Measurements from ENCODE around the gene HCFC2.

The HCFC2 gene

DNA sequence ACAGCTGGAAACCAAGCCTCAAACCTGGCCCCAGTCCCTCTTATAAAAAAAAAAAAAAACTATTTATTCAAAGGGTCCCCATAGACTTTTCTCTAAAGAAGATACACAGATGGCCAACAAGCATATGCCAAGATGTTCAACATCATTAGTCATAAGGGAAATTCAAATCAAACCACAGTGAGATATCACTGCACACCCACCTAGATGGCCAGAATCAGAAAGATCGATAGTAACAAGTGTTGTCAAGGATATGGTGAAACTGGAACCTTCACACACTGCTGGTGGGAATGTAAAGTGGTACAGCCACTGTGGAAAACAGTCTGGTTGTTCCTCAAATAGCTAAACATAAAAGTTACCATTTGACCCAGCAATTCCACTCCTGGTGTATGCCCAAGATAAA is 79.6 kb downstream of the HCFC2 start:
- H3K4me3 ChIP-seq (ENCODE audit: low read depth, low read length): no peak overlapping the region
- TF ChIP-seq, protein P1, sequence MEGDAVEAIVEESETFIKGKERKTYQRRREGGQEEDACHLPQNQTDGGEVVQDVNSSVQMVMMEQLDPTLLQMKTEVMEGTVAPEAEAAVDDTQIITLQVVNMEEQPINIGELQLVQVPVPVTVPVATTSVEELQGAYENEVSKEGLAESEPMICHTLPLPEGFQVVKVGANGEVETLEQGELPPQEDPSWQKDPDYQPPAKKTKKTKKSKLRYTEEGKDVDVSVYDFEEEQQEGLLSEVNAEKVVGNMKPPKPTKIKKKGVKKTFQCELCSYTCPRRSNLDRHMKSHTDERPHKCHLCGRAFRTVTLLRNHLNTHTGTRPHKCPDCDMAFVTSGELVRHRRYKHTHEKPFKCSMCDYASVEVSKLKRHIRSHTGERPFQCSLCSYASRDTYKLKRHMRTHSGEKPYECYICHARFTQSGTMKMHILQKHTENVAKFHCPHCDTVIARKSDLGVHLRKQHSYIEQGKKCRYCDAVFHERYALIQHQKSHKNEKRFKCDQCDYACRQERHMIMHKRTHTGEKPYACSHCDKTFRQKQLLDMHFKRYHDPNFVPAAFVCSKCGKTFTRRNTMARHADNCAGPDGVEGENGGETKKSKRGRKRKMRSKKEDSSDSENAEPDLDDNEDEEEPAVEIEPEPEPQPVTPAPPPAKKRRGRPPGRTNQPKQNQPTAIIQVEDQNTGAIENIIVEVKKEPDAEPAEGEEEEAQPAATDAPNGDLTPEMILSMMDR (IDR thresholded peaks at IDR 0.05; ENCODE audit: low read depth, low read length): no peak

DNA sequence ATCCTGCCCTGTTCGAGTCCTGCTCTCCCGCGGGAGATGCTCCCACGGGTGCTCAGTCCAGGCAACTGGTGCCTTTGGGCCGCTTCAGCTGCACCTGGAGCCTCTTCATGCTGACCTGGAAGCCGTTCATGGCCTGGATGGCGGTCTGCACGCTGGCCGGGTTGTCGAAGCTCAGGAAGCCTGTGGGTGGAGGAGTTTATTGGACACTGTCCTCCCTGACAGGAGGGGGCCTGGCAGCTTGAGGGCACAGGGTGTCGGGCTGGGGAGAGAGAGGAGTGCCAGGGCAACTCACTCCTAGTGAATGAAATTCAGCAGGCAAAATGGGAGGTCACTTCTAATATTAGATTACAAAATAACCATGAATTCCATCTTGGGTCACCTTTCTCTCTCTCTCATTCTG is 83.0 kb downstream of the HCFC2 start:
- no peak overlapping the region for H3K4me3 ChIP-seq (ENCODE audit: low read depth, low read length)
- TF ChIP-seq, protein P1 (IDR thresholded peaks at IDR 0.05; ENCODE audit: low read depth, low read length): no peak

DNA sequence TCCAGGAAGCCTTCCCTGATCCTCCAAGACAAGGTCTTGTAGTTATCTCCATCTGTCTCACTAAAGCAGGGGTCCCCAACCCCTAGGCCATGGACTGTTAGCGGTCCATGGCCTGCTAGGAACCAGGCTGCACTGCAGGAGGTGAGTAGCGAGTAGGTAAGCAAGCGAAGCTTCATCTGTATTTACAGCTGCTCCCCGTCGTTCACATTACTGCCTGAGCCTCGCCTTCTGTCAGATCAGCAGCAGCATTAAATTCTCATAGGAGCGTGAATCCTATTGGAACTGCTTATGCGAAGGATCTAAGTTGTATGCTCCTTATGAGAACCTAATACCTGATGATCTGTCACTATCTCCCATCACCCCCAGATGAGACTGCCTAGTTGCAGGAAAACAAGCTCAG is 86.1 kb downstream of the HCFC2 start:
- H3K4me3 ChIP-seq (ENCODE audit: low read depth, low read length): no peak overlapping the region
- TF ChIP-seq, protein P1 (IDR thresholded peaks at IDR 0.05; ENCODE audit: low read depth, low read length): no peak

DNA sequence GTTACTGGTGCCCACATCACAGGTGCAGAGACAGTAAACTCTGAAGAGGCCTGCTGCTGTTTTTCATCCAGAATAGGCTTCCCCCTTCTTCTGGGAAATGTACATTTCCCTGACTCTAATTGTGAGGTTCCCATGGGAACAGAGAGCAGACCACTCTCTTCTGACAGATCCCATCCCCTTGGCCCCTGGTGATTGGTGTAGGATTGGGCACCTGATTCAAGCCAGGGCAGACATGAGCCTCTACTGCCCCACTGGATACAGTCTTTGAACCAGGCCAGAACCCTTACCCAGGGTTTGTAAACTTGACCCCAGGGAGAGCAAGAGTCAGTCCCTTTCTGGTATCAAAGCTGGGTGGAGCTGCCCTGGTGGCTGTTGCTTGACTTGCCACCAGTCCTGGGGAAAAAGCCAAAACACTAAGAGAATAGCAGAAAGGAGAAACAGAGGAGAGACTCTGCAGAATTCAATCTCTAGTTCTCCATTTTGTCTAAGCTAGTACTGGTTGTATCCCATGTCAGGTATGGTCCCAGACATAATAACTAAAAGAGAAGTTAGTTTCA is 88.4 kb downstream of the HCFC2 start:
- H3K4me3 ChIP-seq (ENCODE audit: low read depth, low read length): no peak overlapping the region
- TF ChIP-seq, protein P1 (IDR thresholded peaks at IDR 0.05; ENCODE audit: low read depth, low read length): no peak

DNA sequence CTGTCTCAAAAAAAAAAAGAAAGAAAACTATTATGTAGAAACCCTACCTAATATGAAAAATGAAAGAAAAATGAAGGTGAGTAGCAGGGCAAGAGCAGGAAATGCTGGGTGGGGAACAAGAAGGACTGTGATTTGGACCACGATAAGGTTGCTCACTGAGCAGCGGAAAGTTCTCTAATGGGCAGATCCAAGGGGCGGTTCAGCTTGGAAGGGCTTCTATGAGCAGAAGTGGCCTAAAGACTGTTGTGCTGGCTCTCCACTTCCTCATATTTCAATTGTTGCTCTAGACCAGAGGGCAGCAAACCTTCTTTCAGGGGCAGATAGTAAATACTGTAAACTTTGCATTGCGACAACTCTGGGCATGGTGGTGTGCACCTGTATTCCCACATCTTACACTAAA is 90.0 kb downstream of the HCFC2 start:
- H3K4me3 ChIP-seq (ENCODE audit: low read depth, low read length): no peak overlapping the region
- TF ChIP-seq, protein P1 (IDR thresholded peaks at IDR 0.05; ENCODE audit: low read depth, low read length): no peak

DNA sequence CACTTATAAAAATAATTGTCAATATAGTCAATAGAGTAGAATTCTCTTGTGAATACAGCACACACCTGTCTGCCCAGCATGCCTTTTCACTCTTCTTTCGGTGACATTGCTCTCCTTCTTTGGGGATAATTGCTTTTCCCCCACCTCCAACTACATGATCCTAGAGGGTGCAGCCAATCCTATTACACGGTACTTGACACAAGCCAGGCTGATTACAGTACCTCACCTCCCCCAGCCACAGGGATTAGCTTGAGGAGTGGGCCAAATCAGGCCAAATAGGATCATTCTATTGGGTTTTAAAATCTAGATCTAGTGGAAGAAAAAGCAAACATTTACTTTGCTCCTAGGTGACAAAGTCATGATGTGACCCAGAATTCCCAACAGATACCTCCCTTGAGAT is 90.5 kb downstream of the HCFC2 start:
- TF ChIP-seq, protein P1 (IDR thresholded peaks at IDR 0.05; ENCODE audit: low read depth, low read length): no peak
- no peak overlapping the region for H3K4me3 ChIP-seq (ENCODE audit: low read depth, low read length)

Data from WI38 (cell line).